Bronchial epithelial cell (primary cell): Measurements from ENCODE around the gene ADAM8. TPM values are rescaled to one million over a fixed set of nuclear protein-coding genes. Genes with fewer than 3 reads are reported as not detected.
"Not testable (repeated sequence)": the region's sequence is repeated elsewhere in the genome, so short reads cannot be mapped to it uniquely, and the experiment has no call there.

Experiments used
- DNase-seq: peaks from one replicate; pipeline ENCODE4 v3.0.0-alpha.2; 2010; ENCODE audit warnings: low read depth
- FAIRE-seq: peaks from 2 replicates; lab custom pipeline; 2011; peaks lifted over from hg19 to GRCh38; lab: Jason Lieb, UNC
- H3K27me3 ChIP-seq: 2 replicates; pipeline ENCODE4 v1.5.1; 2011; ENCODE audit warnings: low read length; ENCODE audit not compliant: control insufficient read depth, insufficient read depth
- H3K36me3 ChIP-seq: 2 replicates; pipeline ENCODE4 v1.5.1; 2011; ENCODE audit warnings: low read length; ENCODE audit not compliant: control insufficient read depth, insufficient read depth
- H3K4me3 ChIP-seq: 2 replicates; pipeline ENCODE4 v1.5.1; 2011; ENCODE audit warnings: mild to moderate bottlenecking, low read depth, low read length, control low read depth
- CTCF ChIP-seq: IDR thresholded peaks from 2 replicates; pipeline ENCODE4 v1.5.1; 2011; ENCODE audit warnings: mild to moderate bottlenecking, moderate library complexity, low read length, control low read depth, inconsistent platforms; ENCODE audit not compliant: insufficient read depth, severe bottlenecking
- total RNA-seq: library from RNA; depleted of rRNA; stranded (reverse); fragments of >200 nt; gene quantifications from 2 replicates; pipeline ENCODE4 v1.2.1, GENCODE V29; 2014

The ADAM8 gene
- total RNA-seq, 1 donor from 2014 or later: 34.2 TPM

- no peak for TF ChIP-seq CTCF
- DNase-seq: no peak
- H3K36me3 ChIP-seq: no peaks in the 10 kb centered on the region
- no peaks in the 10 kb centered on the region for H3K27me3 ChIP-seq
- no peak for FAIRE-seq
- H3K4me3 ChIP-seq: no peak overlapping the region
Measured at GRCh38 chr10:133224076-133224475, 52.6 kb downstream of the ADAM8 start.

GRCh38 chr10:133221756-133222155 lies 54.9 kb downstream of the ADAM8 start:
- not testable (repeated sequence) for FAIRE-seq, H3K4me3 ChIP-seq, H3K36me3 ChIP-seq, DNase-seq, H3K27me3 ChIP-seq

GRCh38 chr10:133221331-133221730 lies 55.3 kb downstream of the ADAM8 start:
- TF ChIP-seq CTCF: no peak
- Histone ChIP-seq H3K27me3 (no peaks in the 10 kb centered on the region), H3K4me3 (no peak overlapping the region), H3K36me3 (no peaks in the 10 kb centered on the region)
- FAIRE-seq: no peak
- no peak for DNase-seq

- no peak for TF ChIP-seq CTCF
- no peak for DNase-seq
- no peaks in the 10 kb centered on the region for H3K27me3 ChIP-seq
- no peaks in the 10 kb centered on the region for H3K36me3 ChIP-seq
- H3K4me3 ChIP-seq: no peak overlapping the region
- FAIRE-seq: no peak
Measured at GRCh38 chr10:133219782-133220181, 56.9 kb downstream of the ADAM8 start.

GRCh38 chr10:133218891-133219290 lies 57.8 kb downstream of the ADAM8 start:
- no peaks in the 10 kb centered on the region for H3K36me3 ChIP-seq
- H3K27me3 ChIP-seq: no peaks in the 10 kb centered on the region
- DNase-seq: no peak
- no peak for FAIRE-seq
- TF ChIP-seq CTCF: no peak
- no peak overlapping the region for H3K4me3 ChIP-seq

- no peaks in the 10 kb centered on the region for H3K27me3 ChIP-seq
Measured at GRCh38 chr10:133217800-133218589, 58.7 kb downstream of the ADAM8 start.

More at GRCh38 chr10:133217800-133218589, 58.7 kb downstream of the ADAM8 start:
- TF ChIP-seq CTCF: no peak
- Histone ChIP-seq H3K36me3 (no peaks in the 10 kb centered on the region), H3K4me3 (no peak overlapping the region)
- FAIRE-seq (no peak), DNase-seq (no peak)
